HG03097 (cell line): ENCODE results near the gene UBP1.

Experiments used
- ATAC-seq: cut with Tn5 transposase; IDR thresholded peaks from one replicate; pipeline ENCODE4 v1.9.1; 2021; ENCODE audit not compliant: unreplicated experiment, low FRiP score

UBP1 gene

GRCh38 chr3:33392144-33392543, 48.1 kb downstream of the UBP1 start:
- no peak for ATAC-seq

- ATAC-seq = no peak
Observed at GRCh38 chr3:33391255-33391995, 48.8 kb downstream of the UBP1 start.

DNA sequence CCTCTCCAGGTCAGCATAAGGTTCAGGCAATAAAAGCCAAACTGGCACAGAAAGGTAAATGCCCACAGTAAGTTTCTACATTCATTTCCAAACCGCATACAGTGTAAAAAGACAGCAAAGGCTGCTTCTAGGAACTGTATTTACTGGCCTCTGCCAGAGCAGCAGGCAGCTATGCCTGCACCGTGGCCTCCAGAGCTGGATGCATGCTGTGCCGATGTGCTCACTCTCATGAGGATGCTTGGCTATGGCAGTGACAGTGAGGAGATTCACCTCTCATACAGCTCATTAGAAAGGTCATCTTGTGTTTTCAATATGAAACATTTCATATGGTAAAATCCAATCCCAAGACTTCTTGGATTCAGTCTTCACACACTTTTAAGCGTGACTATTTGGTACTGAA, 50.3 kb downstream of the UBP1 start:
- no peak for ATAC-seq

- no peak for ATAC-seq
Observed at GRCh38 chr3:33388374-33389100, 51.7 kb downstream of the UBP1 start.

DNA sequence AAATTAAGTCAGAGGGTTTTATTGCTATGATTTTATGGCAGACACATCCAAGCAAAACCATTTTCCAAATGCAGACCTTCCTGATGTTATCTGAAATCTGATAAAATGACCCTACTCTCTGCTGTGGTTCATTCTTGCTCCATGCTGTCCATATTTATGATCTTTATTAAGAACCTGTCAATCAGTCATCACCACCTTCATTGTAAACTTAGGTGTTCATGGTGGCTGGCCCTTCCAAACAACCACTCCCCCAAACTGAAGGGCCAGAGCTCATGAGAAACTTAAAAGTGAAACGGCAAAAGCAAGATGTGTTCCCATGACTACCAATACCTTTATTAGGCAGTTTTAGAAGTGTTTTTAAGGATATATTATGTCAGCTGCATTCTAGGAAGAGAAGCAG, 53.6 kb downstream of the UBP1 start:
- ATAC-seq = no peak

- ATAC-seq = no peak
Observed at GRCh38 chr3:33385423-33385822, 54.8 kb downstream of the UBP1 start.

DNA sequence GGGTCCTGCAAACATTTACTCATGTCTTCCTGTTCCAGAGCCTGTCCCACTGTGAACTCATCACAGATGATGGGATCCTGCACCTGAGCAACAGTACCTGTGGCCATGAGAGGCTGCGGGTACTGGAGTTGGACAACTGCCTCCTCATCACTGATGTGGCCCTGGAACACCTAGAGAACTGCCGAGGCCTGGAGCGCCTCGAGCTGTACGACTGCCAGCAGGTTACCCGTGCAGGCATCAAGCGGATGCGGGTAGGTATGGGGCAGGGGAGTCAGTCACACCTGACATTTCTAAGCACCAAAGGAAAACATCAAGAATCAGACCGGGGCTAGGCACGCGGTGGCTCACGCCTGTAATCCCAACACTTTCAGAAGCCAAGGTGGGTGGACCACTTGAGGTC, 56.3 kb downstream of the UBP1 start:
- ATAC-seq = no peak

DNA sequence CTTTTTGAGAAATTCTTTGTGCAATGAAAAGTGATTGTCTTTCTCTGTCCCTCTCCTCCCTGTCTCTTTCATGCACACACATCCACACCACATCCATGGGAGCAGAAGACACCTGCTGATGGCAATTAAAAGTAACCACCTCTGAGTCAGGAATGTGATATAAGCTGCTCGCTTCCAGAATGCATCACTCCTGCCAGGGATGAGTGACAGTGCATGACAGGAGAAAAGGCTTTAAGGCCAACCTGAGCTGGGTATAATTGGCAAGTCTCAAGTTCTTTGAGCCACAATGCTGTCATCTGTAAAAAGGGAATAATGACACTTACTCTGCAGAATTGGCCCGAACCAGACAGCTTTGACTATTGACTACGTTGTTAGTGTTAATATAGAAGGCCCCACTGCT, 59.6 kb downstream of the UBP1 start:
- ATAC-seq = no peak

- ATAC-seq = no peak
Observed at GRCh38 chr3:33377931-33378330, 62.3 kb downstream of the UBP1 start.

DNA sequence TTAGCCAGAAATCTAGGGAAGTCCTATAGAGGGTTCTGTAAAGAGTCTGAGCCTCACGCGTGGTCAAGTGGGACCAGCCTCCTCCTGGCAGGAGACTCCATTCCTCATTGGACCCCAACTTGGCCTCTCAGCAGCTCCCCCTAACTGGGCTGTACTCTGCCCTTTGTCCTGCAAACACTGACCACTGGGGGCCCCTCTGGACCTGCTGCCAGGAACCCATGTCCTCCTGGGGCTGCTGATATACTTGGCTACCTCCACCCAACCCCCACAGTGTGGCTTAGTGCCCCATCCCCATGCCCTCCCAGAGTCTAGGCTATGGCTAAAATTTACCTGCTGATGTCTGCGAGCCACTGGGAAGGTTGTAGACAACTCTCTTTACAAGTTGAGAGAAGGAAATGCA, 62.7 kb downstream of the UBP1 start:
- no peak for ATAC-seq

- ATAC-seq = no peak
Observed at GRCh38 chr3:33373082-33373437, 67.1 kb downstream of the UBP1 start.

DNA sequence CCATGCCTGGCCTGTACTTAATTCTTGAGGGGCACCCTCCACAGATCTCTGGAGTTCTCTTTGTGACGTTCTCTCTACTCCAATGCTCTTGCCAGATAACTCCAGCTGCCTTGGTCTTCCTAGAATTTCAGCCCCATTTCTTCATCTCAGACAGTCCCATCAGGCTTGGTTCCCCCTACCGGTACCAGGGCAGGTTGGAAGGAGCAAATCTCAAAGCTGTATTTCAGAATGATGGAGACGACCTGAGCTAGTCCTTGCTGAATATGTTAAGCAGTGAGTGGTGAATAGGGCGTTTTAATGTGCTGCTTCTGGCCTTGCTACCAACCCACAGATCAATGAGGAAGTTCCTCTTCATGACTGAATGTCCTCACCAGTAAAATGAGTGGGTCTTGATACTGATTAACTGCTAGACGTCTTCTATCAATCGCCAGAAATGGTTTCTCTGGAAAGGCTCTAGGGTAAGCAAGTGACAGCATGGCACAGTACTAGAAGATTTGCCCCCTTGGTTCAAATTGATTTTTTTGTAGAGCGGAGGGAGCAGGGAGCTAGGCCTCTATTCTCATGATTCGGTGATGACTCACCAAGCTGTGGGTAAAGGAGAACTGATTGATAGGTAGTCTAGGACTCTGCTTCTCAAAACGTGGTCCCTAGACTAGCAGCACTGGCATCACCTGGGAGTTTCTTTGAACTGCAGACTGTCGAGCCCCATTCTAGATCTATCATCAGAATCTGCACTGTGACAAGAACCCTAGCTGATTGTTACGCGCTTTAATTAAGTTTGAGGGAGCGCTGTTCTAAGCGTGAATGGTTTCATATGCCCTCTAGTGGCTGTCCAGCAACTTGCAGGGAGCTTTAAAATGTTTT, 67.8 kb downstream of the UBP1 start:
- no peak for ATAC-seq

- ATAC-seq = no peak
Observed at GRCh38 chr3:33364531-33365128, 75.6 kb downstream of the UBP1 start.

DNA sequence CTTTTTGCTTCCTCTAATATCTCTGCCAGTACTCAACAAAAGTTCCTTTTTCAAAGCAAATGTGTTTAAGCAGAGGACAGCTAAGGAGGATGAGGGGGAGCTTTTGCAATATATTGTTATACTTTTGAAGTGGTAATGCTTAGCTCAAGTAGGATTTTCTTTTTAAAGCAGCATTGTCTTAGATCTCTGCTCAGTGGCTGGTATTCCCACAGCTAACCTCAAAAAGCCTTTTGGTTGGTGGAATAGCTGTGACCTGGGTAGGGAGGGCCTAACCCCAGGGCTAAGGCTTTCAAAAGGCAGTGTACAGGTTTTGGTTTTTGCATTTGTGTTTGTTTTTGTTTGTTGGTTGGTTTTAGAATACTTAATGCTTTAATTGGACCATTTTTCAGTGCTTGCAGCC, 76.1 kb downstream of the UBP1 start:
- no peak for ATAC-seq

DNA sequence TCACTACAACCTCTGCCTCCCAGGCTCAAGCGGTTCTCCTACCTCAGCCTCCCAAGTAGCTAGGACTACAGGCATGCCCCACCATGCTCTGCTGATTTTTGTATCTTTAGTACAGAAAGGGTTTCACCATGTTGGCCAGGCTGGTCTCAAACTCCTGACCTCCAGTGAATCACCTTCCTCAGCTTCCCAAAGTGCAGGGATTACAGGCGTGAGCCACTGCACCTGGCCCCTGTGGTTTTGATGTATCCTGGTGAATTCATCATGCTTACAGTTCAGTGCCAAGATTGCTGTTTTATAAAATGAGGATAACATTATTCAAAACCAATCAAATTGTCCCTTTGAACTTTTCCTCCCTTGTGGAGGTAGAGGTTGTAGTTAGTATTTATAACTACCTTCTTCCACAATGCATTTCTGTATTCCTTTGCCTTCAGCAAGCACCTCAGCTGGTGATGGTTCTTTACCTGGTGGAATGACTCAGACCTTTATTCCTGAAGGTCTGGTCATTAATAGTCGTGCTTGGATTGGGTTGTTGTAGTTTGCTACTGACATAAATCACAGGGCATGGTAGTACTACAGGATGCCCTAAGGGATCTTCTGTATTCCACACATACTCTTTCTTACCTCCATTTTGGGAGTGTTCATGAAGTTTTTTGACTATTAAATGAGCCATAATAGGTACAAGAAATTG, 76.9 kb downstream of the UBP1 start:
- ATAC-seq = no peak

DNA sequence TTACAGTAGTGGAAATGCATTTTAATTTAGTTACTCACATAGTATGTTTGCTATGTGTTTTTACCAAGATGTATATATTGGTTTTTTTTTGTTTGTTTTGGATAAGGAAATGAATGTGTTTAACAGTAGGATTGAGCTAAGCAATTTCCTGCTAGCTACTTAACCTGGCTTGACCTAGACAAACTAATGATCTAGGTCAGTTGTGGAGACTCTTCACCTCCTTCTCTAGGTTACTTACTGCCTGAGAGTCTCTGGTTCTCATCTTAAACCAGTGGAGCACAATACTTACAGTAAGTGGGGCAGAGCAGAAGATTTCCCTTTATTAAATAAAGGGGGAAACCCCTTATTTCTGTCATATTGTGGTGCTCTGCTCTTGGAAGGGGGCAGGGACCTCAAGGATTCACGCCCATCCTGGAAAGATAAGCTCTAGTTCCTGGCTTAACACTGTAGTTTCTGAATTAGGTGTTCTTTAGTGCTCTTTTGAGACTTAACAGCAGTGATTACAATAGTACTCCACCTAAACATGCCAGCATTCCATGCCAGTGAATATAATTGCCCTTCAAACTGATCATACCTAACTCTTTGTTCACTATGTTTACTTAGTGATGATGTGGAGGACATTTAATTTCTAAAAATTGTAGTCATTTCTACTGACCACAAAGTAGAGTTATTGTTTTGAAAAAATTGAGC, 79.9 kb downstream of the UBP1 start:
- ATAC-seq = no peak

- no peak for ATAC-seq
Observed at GRCh38 chr3:33358172-33358781, 81.9 kb downstream of the UBP1 start.

- no peak for ATAC-seq
Observed at GRCh38 chr3:33355611-33356010, 84.6 kb downstream of the UBP1 start.

DNA sequence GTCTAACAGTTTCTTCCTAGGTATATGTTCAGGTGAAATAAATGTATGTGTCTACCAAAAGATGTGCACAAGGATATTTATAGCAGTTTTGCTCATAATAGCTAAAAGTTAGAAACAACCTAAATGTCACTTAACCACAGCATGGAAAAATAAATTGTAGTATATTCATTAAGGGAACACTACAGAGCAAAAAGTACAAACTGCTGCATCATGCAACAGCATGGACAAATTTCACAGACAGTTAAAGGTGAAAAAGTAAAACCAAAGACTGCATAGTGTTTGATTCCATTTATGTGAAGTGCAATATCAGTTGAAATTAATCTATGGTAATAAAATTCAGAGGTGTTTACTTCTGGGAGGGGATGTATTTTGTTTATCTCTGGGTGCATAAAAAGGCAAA, 100.4 kb downstream of the UBP1 start:
- no peak for ATAC-seq
